ENCODE results near the gene NUTM2D. TPM values are rescaled to one million over a fixed set of nuclear protein-coding genes. Genes with fewer than 3 reads are reported as not detected.
"Not testable (repeated sequence)": the region's sequence is repeated elsewhere in the genome, so short reads cannot be mapped to it uniquely, and the experiment has no call there.

NUTM2D gene
- 10 to 100 TPM in 2 of 3 donors, 1 to 10 TPM in 1; 6.8 to 11.3 (median 10.1) TPM for polyA plus RNA-seq (ENCODE audit: insufficient read length in 3 of 3)
- long read RNA-seq, donor 1: 0 reads
- long read RNA-seq, donor 2, partial matches to known transcripts: 0 of 2 reads
- long read RNA-seq, donor 2, other reads (novel, unspliced or antisense): 0 of 2 reads
- long read RNA-seq, donor 3: 0 reads
- long read RNA-seq, donor 4: 0 reads
- long read RNA-seq, donor 5: 0 reads
- long read RNA-seq, donor 6, partial matches to known transcripts: 0 of 2 reads
- long read RNA-seq, donor 6, other reads (novel, unspliced or antisense): 0 of 2 reads
- long read RNA-seq, donor 7, partial matches to known transcripts: 0 of 1 reads
- long read RNA-seq, donor 7, other reads (novel, unspliced or antisense): 0 of 1 reads
- long read RNA-seq, donor 8: 0 reads
- long read RNA-seq, donor 9: 0 reads
- long read RNA-seq, donor 10: 0 reads
- long read RNA-seq, donor 11: 0 reads
- long read RNA-seq, donor 12: 0 reads
- long read RNA-seq, donor 13: 0 reads
- long read RNA-seq, donor 14: 0 reads
- long read RNA-seq, donor 15: 0 reads
- long read RNA-seq, donor 16, partial matches to known transcripts: 0 of 1 reads
- long read RNA-seq, donor 16, other reads (novel, unspliced or antisense): 0 of 1 reads

GRCh38 chr10:87357444-87357843, at the start of gene NUTM2D:
Gene NUTM2D (plus strand): TSS chr10:87357744. CDS start chr10:87358266, 522 bp downstream.
- DNase-seq (ENCODE audit: extremely low read depth in 1 of 11, low read depth in 9 of 11, low spot score in 4 of 11): not testable (repeated sequence)

- not testable (repeated sequence) for DNase-seq (ENCODE audit: extremely low read depth in 1 of 11, low read depth in 9 of 11, low spot score in 4 of 11)
These were observed 48.8 kb upstream of the NUTM2D start for GRCh38 chr10:87308702-87309101.

DNA sequence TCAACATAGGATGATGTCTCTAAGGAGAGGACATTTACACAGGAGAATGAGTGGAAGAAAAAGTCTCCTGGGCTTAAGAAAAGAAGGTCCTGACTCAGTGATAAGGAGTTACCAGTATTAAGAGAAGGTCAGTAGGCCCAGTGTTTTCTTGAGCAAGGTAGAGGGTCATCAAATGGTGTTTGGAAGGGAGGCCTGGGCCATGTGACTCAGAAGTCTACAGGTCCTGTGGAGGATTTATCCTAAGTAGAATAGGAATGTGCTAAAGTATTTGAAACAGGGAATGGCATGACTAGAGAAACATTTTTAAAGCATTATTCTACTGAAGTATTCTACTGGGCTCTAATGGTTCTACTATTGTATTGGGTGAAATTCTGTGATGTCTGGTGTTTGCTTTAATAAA, 47.9 kb upstream of the NUTM2D start:
- DNase-seq (ENCODE audit: extremely low read depth in 1 of 11, low read depth in 9 of 11, low spot score in 4 of 11): not testable (repeated sequence)

DNA sequence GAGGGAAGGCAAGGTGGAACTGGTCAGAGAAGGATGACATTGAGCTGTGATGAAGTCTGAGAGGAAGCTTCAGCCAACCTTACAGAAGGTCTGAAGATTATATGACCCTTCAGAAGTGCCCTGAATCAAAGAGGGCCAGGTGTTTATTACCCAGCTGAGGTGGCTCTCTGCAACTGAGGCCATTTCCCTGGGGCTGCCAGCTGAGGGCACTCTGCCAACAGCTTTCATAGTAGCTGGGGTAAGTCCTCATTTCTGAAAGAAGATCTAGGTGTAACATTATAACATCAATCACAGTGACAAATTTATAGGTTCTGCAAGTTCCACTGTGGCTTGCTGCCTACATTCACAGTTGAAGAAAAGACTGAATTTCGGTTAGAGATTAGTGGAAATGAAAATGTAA, 46.0 kb upstream of the NUTM2D start:
- DNase-seq (ENCODE audit: extremely low read depth in 1 of 11, low read depth in 9 of 11, low spot score in 4 of 11): not testable (repeated sequence)

- not testable (repeated sequence) for DNase-seq (ENCODE audit: extremely low read depth in 1 of 11, low read depth in 9 of 11, low spot score in 4 of 11)
These were observed 43.7 kb upstream of the NUTM2D start for GRCh38 chr10:87313649-87314359.

GRCh38 chr10:87314360-87314973, 43.1 kb upstream of the NUTM2D start:
- DNase-seq (ENCODE audit: extremely low read depth in 1 of 11, low read depth in 9 of 11, low spot score in 4 of 11): not testable (repeated sequence)

- DNase-seq (ENCODE audit: extremely low read depth in 1 of 11, low read depth in 9 of 11, low spot score in 4 of 11): not testable (repeated sequence)
These were observed 36.0 kb upstream of the NUTM2D start for GRCh38 chr10:87321505-87321904.

DNA sequence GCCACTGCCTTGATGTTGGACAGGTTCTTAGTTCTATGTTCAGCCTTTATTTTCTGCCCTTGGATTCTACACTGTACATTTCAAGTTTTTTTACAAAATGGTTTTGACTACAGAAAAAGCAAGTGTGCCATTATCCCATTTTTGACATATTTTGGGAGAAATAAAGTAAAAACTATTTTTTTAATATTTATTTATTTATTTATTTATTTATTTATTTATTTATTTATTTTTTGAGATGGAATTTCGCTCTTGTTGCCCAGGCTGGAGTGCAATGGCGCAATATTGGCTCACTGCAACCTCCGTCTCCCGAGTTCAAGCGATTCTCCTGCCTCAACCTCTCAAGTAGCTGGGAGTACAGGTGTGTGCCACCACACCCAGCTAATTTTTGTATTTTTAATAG, 33.0 kb upstream of the NUTM2D start:
- DNase-seq (ENCODE audit: extremely low read depth in 1 of 11, low read depth in 9 of 11, low spot score in 4 of 11): not testable (repeated sequence)

GRCh38 chr10:87327958-87328357, 29.6 kb upstream of the NUTM2D start:
- not testable (repeated sequence) for DNase-seq (ENCODE audit: extremely low read depth in 1 of 11, low read depth in 9 of 11, low spot score in 4 of 11)

GRCh38 chr10:87329131-87329530, 28.4 kb upstream of the NUTM2D start:
- DNase-seq (ENCODE audit: extremely low read depth in 1 of 11, low read depth in 9 of 11, low spot score in 4 of 11): not testable (repeated sequence)

DNA sequence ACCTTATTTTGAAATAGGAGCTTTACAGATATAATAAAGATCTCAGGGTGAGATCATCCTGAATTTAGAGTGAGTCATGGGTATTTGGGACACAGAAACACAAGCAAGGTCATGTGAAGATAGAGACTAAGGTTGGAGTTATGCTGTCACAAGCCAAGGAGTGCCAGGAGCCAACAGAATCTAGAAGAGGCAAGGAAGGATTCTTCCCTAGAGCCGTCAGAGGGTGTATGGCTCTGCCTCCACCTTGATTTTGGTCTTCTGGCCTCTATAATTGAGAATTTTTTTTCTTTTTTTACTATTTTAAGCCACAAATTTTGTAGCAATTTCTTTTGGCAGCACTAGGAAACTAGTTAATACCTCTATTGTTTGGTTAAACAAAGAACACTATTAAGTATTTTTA, 24.9 kb upstream of the NUTM2D start:
- not testable (repeated sequence) for DNase-seq (ENCODE audit: extremely low read depth in 1 of 11, low read depth in 9 of 11, low spot score in 4 of 11)

- DNase-seq (ENCODE audit: extremely low read depth in 1 of 11, low read depth in 9 of 11, low spot score in 4 of 11): not testable (repeated sequence)
These were observed 17.1 kb upstream of the NUTM2D start for GRCh38 chr10:87340411-87340810.

DNA sequence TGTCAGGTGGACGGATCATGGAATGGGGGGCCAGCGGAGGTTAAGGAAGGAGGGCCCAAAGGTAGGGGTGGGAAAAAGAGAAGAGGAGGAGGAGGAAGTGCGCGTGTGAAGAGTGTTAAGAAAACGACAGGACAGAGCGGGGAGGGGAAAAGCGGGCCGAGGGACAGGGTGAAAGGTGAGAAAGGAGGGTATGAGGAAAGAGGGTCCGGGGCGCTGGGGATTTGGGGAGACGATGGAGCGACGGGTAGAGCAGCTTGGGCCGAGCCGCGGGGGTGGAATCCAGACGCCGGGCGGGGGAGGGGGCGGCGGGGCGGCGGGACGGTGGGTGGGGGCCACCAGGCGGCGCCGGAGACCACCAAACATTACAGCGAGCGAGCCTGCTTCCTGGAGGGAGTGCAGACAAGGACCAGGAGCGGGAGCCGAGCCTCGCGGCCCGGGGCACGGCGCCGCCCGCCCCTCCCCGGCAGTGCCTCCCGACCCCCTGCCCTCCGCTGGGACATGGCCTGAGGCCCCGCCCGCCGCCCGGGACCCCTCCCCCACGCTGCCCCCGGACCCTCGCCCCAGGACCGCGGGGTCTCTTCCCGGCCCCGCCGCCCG, 15.9 kb upstream of the NUTM2D start:
- peak in 2 of 11 donors; percentile 2 for DNase-seq (ENCODE audit: extremely low read depth in 1 of 11, low read depth in 9 of 11, low spot score in 4 of 11)

DNA sequence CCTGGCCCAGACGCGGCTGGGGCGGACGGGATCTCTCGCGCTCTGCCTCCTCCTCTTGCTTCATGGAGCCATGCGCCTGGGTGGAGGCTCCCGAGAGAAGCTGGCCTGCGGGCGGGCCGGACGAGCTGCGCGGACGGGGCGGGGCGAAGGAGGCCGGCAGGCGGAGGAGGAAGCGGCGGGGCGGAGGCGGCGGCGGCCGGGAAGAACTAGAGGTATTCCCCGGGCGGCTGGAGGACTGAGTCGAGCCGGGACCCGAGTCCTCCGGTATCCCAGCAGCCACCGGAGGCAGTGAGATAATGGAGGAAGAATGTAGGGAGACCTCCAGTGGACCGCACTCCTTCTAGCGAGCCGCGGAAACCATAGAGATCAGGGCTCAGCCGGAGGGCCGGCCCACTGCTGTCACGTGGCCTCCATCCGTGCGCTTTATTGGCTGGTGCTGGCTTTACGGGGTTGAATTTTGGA, 15.3 kb upstream of the NUTM2D start:
- DNase-seq (ENCODE audit: extremely low read depth in 1 of 11, low read depth in 9 of 11, low spot score in 4 of 11): peak; percentile 22 to 82 (median 68)

DNA sequence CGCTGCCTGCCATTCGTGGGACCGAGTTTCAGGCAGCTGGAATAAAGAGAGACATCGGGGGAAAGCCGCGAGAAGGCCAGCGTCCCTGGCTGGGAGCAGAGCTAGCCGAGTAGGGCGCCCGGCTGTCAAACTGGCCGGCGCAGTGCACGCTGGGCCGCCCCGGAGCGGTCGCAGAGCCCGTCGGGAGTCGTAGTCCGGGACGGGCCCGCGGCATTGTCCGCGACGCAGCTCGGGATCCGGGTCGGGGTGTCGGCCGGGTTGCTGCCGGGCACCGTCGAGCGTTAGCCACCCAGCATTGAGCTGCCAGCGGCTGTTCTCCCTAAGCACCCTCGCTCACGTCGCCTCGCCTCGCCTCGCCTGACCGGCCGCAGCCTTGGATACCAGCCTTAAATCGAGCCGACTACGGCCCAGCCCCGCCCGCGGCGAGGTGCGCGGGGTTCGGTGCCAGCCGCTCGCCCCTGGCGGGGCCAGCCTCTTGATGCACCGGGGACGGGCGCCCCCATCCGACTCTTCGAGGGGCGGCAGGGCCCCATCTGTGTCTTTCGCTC, 14.8 kb upstream of the NUTM2D start:
- DNase-seq (ENCODE audit: extremely low read depth in 1 of 11, low read depth in 9 of 11, low spot score in 4 of 11): peak; percentile 2 to 67 (median 57)

DNA sequence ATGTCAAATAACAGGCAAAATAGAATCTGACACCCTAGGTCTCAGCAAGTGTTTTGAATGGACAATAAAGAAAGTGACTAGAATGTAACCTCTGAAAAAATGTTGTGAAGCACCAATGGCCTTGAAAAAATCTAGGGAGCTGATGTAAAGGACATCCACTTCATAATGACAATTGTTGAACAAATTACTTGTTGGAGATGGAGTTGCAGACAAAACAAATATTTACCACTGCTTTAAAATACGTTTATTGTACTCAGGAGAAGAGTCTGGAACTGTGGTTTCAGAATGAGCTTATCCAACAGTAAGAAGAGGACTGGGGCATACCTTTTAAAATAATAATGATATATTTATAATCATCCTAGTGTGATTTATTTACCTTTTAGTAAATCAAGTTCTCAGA, 11.8 kb upstream of the NUTM2D start:
- not testable (repeated sequence) for DNase-seq (ENCODE audit: extremely low read depth in 1 of 11, low read depth in 9 of 11, low spot score in 4 of 11)

- not testable (repeated sequence) for DNase-seq (ENCODE audit: extremely low read depth in 1 of 11, low read depth in 9 of 11, low spot score in 4 of 11)
These were observed 7.4 kb upstream of the NUTM2D start for GRCh38 chr10:87350161-87350560.

GRCh38 chr10:87352825-87353224, 4.7 kb upstream of the NUTM2D start:
- DNase-seq (ENCODE audit: extremely low read depth in 1 of 11, low read depth in 9 of 11, low spot score in 4 of 11): not testable (repeated sequence)
